ENCODE data around the gene ATG10.

DNA sequence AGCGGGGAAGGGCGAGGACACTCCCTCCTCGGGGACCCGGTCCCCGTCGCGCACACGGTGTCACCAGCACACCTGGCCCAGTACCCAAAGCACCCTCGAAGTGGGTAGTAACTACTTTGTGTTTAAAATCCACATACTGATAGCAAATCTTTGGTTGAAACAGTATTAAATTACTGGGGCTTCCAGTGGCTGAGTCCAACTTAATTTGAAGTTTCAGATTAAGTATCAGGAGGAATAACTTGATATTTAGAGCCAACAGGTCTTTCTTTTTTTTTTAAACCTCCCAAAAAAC is 615 bp downstream of the ATG10 start:
- TF ChIP-seq SIN3A (IDR thresholded peaks at IDR 0.05; ENCODE audit: borderline replicate concordance, insufficient read depth, low read length) (no peak), POLR2AphosphoS5 (IDR thresholded peaks at IDR 0.05; ENCODE audit: low read depth, low read length) (no peak), TAF1 (IDR thresholded peaks at IDR 0.05; ENCODE audit: borderline replicate concordance, insufficient read depth, low read length) (no peak), REST (IDR thresholded peaks at IDR 0.05; ENCODE audit: insufficient read depth in 1 of 2, low read depth in 2 of 2, low read length in 2 of 2) (no peak)
